Ecto neural progenitor cell (in vitro differentiated cells): ENCODE measurements around the gene PCNX1.

ENCODE experiments used
- DNase-seq: peaks from one replicate; pipeline ENCODE4 v3.0.0-alpha.2; 2018; ENCODE audit warnings: low spot score

The PCNX1 gene

GRCh38 chr14:71163050-71163841 lies 256.0 kb downstream of the PCNX1 start:
- DNase-seq, result no peak

DNA sequence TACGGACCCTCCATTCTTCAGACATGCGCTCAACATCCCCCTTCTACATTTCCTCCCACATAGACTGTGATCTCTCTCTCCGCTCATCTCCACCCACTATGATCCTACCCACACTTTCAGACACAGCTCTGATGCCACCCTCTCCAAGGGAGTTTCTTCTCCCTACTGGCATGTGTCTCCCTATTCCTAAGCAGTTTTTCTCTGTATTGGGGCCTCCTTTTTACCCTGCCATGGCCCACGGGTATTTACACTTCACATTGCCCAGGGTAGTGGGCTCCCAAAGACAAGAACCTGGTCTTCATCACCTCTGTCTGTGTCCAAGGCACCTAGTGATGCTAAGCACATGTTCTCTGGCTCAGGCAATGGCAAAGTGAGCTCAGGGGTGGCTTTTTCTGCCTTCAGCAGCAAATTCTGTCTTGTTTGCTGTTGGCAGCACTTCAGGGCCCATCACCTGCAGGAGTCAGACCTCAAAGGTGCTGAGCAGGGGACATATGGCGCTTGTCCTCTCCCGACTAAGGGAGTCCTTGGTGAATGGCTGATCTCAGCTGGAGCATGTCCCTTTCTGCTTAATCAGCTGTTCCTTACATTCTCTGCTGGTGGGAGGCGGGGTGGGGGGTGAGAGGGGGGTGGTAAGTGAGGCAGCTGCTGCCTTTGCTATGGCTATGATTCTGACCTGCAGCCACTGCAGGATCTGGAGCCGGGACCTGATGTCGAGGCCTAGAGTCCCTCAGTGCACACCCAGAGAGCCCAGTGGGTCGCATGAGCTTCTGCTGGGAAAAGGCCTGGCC lies 256.8 kb downstream of the PCNX1 start:
- no peak for DNase-seq
